ENCODE data around the gene POU3F2. TPM values are rescaled to one million over a fixed set of nuclear protein-coding genes. Genes with fewer than 3 reads are reported as not detected.

The POU3F2 gene
- total RNA-seq, 1 donor from 2014 or later = 0.05 TPM

DNA sequence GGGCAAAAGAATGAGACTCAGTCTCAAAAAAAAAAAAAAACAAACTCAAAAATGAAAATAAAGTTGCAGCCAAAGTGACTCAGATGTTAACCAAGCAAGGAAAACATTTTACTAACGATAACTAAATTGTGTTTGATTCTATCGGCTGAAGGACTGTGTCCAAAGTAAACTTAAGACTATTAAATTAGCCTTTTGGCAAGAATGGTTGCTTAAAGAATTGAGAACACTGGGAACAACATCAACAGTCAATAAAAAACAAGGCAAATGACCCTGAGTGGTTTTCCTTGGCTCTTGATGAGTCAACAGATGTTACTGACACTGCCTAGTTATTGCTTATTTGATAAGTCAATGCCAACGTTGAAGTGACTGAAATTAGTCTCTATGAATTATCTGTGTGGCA lies 36.7 kb downstream of the POU3F2 start:
- H3K36me3 Mint-ChIP-seq (ENCODE audit: low read depth) = peaks cover 4% of the 10 kb centered on the region
- DNase-seq (ENCODE audit: low spot score) = no peak
- H3K27ac Mint-ChIP-seq (ENCODE audit: unreplicated experiment) = no peak overlapping the region
- peaks cover 10% of the 10 kb centered on the region for H3K9me3 Mint-ChIP-seq (ENCODE audit: low read depth)
- no peak for TF ChIP-seq CTCF (IDR thresholded peaks at IDR 0.05)
- H3K27me3 Mint-ChIP-seq (ENCODE audit: low read depth) = no peaks in the 10 kb centered on the region
- H3K4me3 Mint-ChIP-seq (ENCODE audit: unreplicated experiment) = no peak overlapping the region
- H3K4me1 Mint-ChIP-seq (ENCODE audit: low read depth) = no peaks in the 10 kb centered on the region

DNA sequence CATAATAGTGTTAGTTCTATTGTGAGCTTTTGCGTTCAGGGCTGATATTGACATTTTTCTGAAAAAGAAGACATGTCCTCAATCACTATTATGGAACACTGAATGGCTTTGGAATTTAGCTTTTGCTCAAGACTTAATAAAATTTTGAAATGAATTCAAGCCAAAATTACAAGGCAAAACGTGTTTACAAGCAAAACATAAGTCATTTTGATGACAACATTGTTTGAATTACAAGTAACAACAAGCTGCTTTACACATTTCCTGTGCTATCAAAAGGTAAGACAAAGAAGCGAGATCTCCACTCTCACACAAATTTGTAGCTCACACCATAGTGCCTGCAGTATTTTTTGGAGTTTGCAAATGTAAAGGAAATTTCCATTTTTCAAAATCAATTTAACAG lies 37.4 kb downstream of the POU3F2 start:
- no peak for DNase-seq (ENCODE audit: low spot score)
- Mint-ChIP-seq H3K4me3 (ENCODE audit: unreplicated experiment) (no peak overlapping the region), H3K4me1 (ENCODE audit: low read depth) (peaks cover under 1% of the 10 kb centered on the region), H3K27me3 (ENCODE audit: low read depth) (no peaks in the 10 kb centered on the region), H3K36me3 (ENCODE audit: low read depth) (peaks cover 2% of the 10 kb centered on the region), H3K27ac (ENCODE audit: unreplicated experiment) (no peak overlapping the region), H3K9me3 (ENCODE audit: low read depth) (peaks cover 6% of the 10 kb centered on the region)
- TF ChIP-seq CTCF (IDR thresholded peaks at IDR 0.05) = no peak

GRCh38 chr6:98875375-98875774 lies 41.0 kb downstream of the POU3F2 start:
- no peak overlapping the region for H3K27ac Mint-ChIP-seq (ENCODE audit: unreplicated experiment)
- H3K4me1 Mint-ChIP-seq (ENCODE audit: low read depth) = peaks cover 6% of the 10 kb centered on the region
- H3K9me3 Mint-ChIP-seq (ENCODE audit: low read depth) = peaks cover 6% of the 10 kb centered on the region
- H3K4me3 Mint-ChIP-seq (ENCODE audit: unreplicated experiment) = no peak overlapping the region
- no peak for TF ChIP-seq CTCF (IDR thresholded peaks at IDR 0.05)
- DNase-seq (ENCODE audit: low spot score) = no peak
- H3K27me3 Mint-ChIP-seq (ENCODE audit: low read depth) = no peaks in the 10 kb centered on the region
- H3K36me3 Mint-ChIP-seq (ENCODE audit: low read depth) = peaks cover 4% of the 10 kb centered on the region

GRCh38 chr6:98877250-98877649 lies 42.9 kb downstream of the POU3F2 start:
- H3K4me3 Mint-ChIP-seq (ENCODE audit: unreplicated experiment) = no peak overlapping the region
- H3K27ac Mint-ChIP-seq (ENCODE audit: unreplicated experiment) = no peak overlapping the region
- H3K4me1 Mint-ChIP-seq (ENCODE audit: low read depth) = peaks cover 6% of the 10 kb centered on the region
- H3K27me3 Mint-ChIP-seq (ENCODE audit: low read depth) = no peaks in the 10 kb centered on the region
- H3K36me3 Mint-ChIP-seq (ENCODE audit: low read depth) = peaks cover 6% of the 10 kb centered on the region
- H3K9me3 Mint-ChIP-seq (ENCODE audit: low read depth) = no peaks in the 10 kb centered on the region
- no peak for TF ChIP-seq CTCF (IDR thresholded peaks at IDR 0.05)
- DNase-seq (ENCODE audit: low spot score) = no peak

DNA sequence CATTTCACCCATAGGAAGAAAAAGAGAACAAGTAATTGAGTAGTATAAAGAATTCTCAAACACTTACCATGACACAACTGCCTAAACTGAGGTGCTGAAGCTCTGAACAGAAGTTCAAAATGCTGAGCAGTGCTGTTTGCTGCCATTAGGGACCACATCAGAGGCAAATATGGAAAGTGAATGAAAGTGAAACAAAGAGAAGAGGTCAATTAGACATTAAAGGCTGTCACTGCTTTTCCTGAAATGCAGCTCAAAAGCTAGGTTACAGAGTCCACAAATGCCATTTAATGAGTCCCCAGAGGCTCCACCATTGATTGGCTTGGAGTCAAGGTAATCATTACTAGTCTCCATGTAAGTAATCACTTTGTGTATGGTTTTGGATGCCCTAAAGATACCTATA lies 46.1 kb downstream of the POU3F2 start:
- peaks cover 6% of the 10 kb centered on the region for H3K4me1 Mint-ChIP-seq (ENCODE audit: low read depth)
- no peak for DNase-seq (ENCODE audit: low spot score)
- no peaks in the 10 kb centered on the region for H3K27me3 Mint-ChIP-seq (ENCODE audit: low read depth)
- no peaks in the 10 kb centered on the region for H3K9me3 Mint-ChIP-seq (ENCODE audit: low read depth)
- no peak overlapping the region for H3K27ac Mint-ChIP-seq (ENCODE audit: unreplicated experiment)
- H3K4me3 Mint-ChIP-seq (ENCODE audit: unreplicated experiment) = no peak overlapping the region
- no peak for TF ChIP-seq CTCF (IDR thresholded peaks at IDR 0.05)
- H3K36me3 Mint-ChIP-seq (ENCODE audit: low read depth) = peaks cover 6% of the 10 kb centered on the region
